Measurements from ENCODE around the gene SORL1. TPM values are rescaled to one million over a fixed set of nuclear protein-coding genes. Genes with fewer than 3 reads are reported as not detected.

The SORL1 gene
- total and polyA plus RNA-seq, 2 of the 8 experiments (the other 6 are each of a cell fraction or from before 2014, with no cell fraction given), result 38.1 to 65.5 TPM

- no peak for TF ChIP-seq ATF2 (IDR thresholded peaks at IDR 0.05; ENCODE audit: low read length)
- peak; percentile 62 for TF ChIP-seq CREB1 (IDR thresholded peaks at IDR 0.05)
- peak; percentile 73; the same call in 1 of the 2 replicates for TF ChIP-seq SP1 (IDR thresholded peaks at IDR 0.05; ENCODE audit: low read depth, low read length)
- TF ChIP-seq NANOG (IDR thresholded peaks at IDR 0.05; ENCODE audit: insufficient read depth, low read depth, low read length, poor library complexity, severe bottlenecking), result peak; percentile 7
- TF ChIP-seq CTBP2 (IDR thresholded peaks at IDR 0.05; ENCODE audit: borderline replicate concordance, insufficient read depth, insufficient read length, low read length), result peak; percentile 90
- no peak for TF ChIP-seq CHD2 (IDR thresholded peaks at IDR 0.05; ENCODE audit: low read length)
- 0 out of 2 replicates have a peak, but pooled peaks have one; percentile 56 for TF ChIP-seq JUN (IDR thresholded peaks at IDR 0.05; ENCODE audit: low read depth, low read length)
- TF ChIP-seq YY1 (IDR thresholded peaks at IDR 0.05; ENCODE audit: low read depth, low read length), result peak; percentile 40; the same call in 1 of the 2 replicates
- peak; percentile 52; the same call in 1 of the 2 replicates for TF ChIP-seq TCF12 (IDR thresholded peaks at IDR 0.05; ENCODE audit: low read depth, low read length)
- TF ChIP-seq ASH2L (IDR thresholded peaks at IDR 0.05; ENCODE audit: low read length), result peak; percentile 18
- TF ChIP-seq EGR1 (IDR thresholded peaks at IDR 0.05; ENCODE audit: borderline replicate concordance, low read depth, low read length), result no peak
- peak; percentile 96 to 97; a peak in 3 of 4 replicates for TF ChIP-seq SIN3A (conservative IDR thresholded peaks at IDR 0.05 in 1 of 2, IDR thresholded peaks at IDR 0.05 in 1 of 2; ENCODE audit: low read depth in 1 of 2, low read length in 2 of 2)
- peak; percentile 59; the same call in 1 of the 2 replicates for TF ChIP-seq TEAD4 (IDR thresholded peaks at IDR 0.05; ENCODE audit: low read depth, low read length)
Measured at GRCh38 chr11:121466063-121466794, 14.1 kb downstream of the SORL1 start (continued).

Measured in H1 (cell line).